Measurements from ENCODE around the gene SYNGR2.

- TF ChIP-seq SUZ12 (IDR thresholded peaks at IDR 0.05; ENCODE audit: extremely low read depth, insufficient read depth, insufficient read length) (no peak), YY1 (IDR thresholded peaks at IDR 0.05; ENCODE audit: insufficient read depth, insufficient read length) (no peak)
Observed at GRCh38 chr17:78126895-78127238, 41.5 kb upstream of the SYNGR2 start.

Measured in NT2/D1 (cell line).